Upper lobe of left lung (tissue), 6 donors: Measurements from ENCODE around the gene RNPEPL1. TPM values are rescaled to one million over a fixed set of nuclear protein-coding genes. Genes with fewer than 3 reads are reported as not detected.

ENCODE experiments used
- ATAC-seq, 2 donors: fragments of 200-7000 bp; cut with Tn5 transposase; one replicate each; pipeline ENCODE4 v1.9.1; 2022; ENCODE audit warnings: mild to moderate bottlenecking in 2 of 2, moderate library complexity in 2 of 2; ENCODE audit not compliant: low FRiP score in 2 of 2
- DNase-seq, 2 donors: peaks; one replicate each; pipeline ENCODE4 v3.0.0-alpha.2; 2019 to 2020
- H3K27ac ChIP-seq, 4 donors: fragments of 200-600 bp; sonication (generic); one replicate each; pipeline ENCODE4 v1.5.1; 2016 to 2019
- H3K27me3 ChIP-seq, 4 donors: fragments of 200-600 bp; sonication (generic); one replicate each; pipeline ENCODE4 v1.5.1; 2017 to 2019
- H3K36me3 ChIP-seq, 4 donors: fragments of 200-600 bp; sonication (generic); one replicate each; pipeline ENCODE4 v1.5.1; 2016 to 2019
- H3K4me1 ChIP-seq, 4 donors: fragments of 200-600 bp; sonication (generic); one replicate each; pipeline ENCODE4 v1.5.1; 2018 to 2019
- H3K4me3 ChIP-seq, 4 donors: fragments of 200-600 bp; sonication (generic); one replicate each; pipeline ENCODE4 v1.5.1; 2017 to 2019; ENCODE audit warnings: mild to moderate bottlenecking in 2 of 4, moderate library complexity in 1 of 4
- H3K9me3 ChIP-seq, 4 donors: fragments of 200-600 bp; sonication (generic); one replicate each; pipeline ENCODE4 v1.5.1; 2018 to 2019
- CTCF ChIP-seq, 6 experiments: fragments of 450-650 bp in 4 of 6; fragments of 200-600 bp in 2 of 6; sonication (generic) in 2 of 6; IDR thresholded peaks; one replicate each; pipeline ENCODE4 v1.5.1; 2016 to 2019; ENCODE audit warnings: antibody characterized with exemption in 6 of 6
- EP300 ChIP-seq, 4 donors: sonication (generic); formaldehyde crosslinking; IDR thresholded peaks; one replicate each; pipeline ENCODE4 v1.5.1; 2017; ENCODE audit warnings: antibody characterized with exemption in 4 of 4, control low read depth in 2 of 4
- POLR2A ChIP-seq, 4 donors: fragments of 450-650 bp; IDR thresholded peaks; one replicate each; pipeline ENCODE4 v1.5.1; 2016 to 2017; ENCODE audit warnings: antibody characterized with exemption in 4 of 4, mild to moderate bottlenecking in 2 of 4
- POLR2AphosphoS5 ChIP-seq, 2 donors: sonication (generic); formaldehyde crosslinking; IDR thresholded peaks; one replicate each; pipeline ENCODE4 v1.5.1; 2017; ENCODE audit warnings: antibody characterized with exemption in 2 of 2
- WGBS, 2 donors: methylation state at CpG; one replicate each; pipeline ENCODE4 v1.1.5; 2017 to 2018; 5-methylcytosine and 5-hydroxymethylcytosine counted together
- total RNA-seq, 6 donors: library from RNA; depleted of rRNA in 4 of 6; stranded (reverse); fragments of >200 nt in 4 of 6; gene quantifications; one replicate each; pipeline versions ENCODE4 v1.1.0 to v1.2.1, GENCODE V29; 2016 to 2021
- donor health status: DM: no; HTN: no; CAD: no; lungs with moderate emphysema.
- donor health status: DM: no; HTN: yes; CAD: no; lungs with severe emphysema.

The RNPEPL1 gene
- total RNA-seq, result 100 to 1,000 TPM in 5 of 6 donors, 10 to 100 TPM in 1; 71.0 to 264 (median 123) TPM

GRCh38 chr2:240567872-240568677 lies at the start of gene RNPEPL1:
RNPEPL1 (plus strand) TSS chr2:240568484; CDS start chr2:240568587, 103 bp downstream.
- WGBS, 2 donors, result 0 to 1% methylated on average over 1 to 16 of the region's 106 CpGs
- Histone ChIP-seq H3K36me3 (peaks cover 0 to 9% (median 4%) of the 10 kb centered on the region in 4 donors), H3K4me1 (peaks cover 50 to 78% (median 63%) of the 10 kb centered on the region in 4 donors), H3K27ac (peak within 1 kb of the TSS; percentile 94 to 97 (median 96)), H3K9me3 (no peaks in the 10 kb centered on the region), H3K4me3 (peak within 1 kb of the TSS; percentile 79 to 95 (median 87)), H3K27me3 (no peaks in the 10 kb centered on the region)
- DNase-seq, result peak; percentile 52 to 94
- peak in 1 of 2 donors; percentile 54 for ATAC-seq
- TF ChIP-seq POLR2AphosphoS5 (IDR thresholded peaks at IDR 0.05) (no peak), CTCF (IDR thresholded peaks at IDR 0.05) (peak in 4 of 6 experiments; percentile 13 to 28 (median 26)), POLR2A (IDR thresholded peaks at IDR 0.05) (peak in 2 of 4 donors; percentile 3 to 27), EP300 (IDR thresholded peaks at IDR 0.05) (no peak)

GRCh38 chr2:240518981-240519380 lies 49.3 kb upstream of the RNPEPL1 start:
- ATAC-seq (no peak), DNase-seq (no peak)
- WGBS, 2 donors, result 84 to 91% methylated on average over 5 of the region's 5 CpGs
- peaks cover 0 to 16% (median 9%) of the 10 kb centered on the region in 4 donors for H3K36me3 ChIP-seq
- H3K27me3 ChIP-seq, result no peaks in the 10 kb centered on the region
- TF ChIP-seq POLR2AphosphoS5 (IDR thresholded peaks at IDR 0.05) (no peak), EP300 (IDR thresholded peaks at IDR 0.05) (no peak), CTCF (IDR thresholded peaks at IDR 0.05) (no peak), POLR2A (IDR thresholded peaks at IDR 0.05) (no peak)
- H3K4me3 ChIP-seq, result no peak overlapping the region
- no peaks in the 10 kb centered on the region for H3K9me3 ChIP-seq
- peaks cover 2 to 13% (median 6%) of the 10 kb centered on the region in 4 donors for H3K4me1 ChIP-seq
- no peak overlapping the region for H3K27ac ChIP-seq

GRCh38 chr2:240519396-240520129 lies 48.7 kb upstream of the RNPEPL1 start:
- no peak overlapping the region for H3K27ac ChIP-seq
- H3K27me3 ChIP-seq, result no peaks in the 10 kb centered on the region
- WGBS, 2 donors, result 44 to 45% methylated on average over 25 of the region's 25 CpGs
- H3K9me3 ChIP-seq, result no peaks in the 10 kb centered on the region
- TF ChIP-seq EP300 (IDR thresholded peaks at IDR 0.05) (no peak), CTCF (IDR thresholded peaks at IDR 0.05) (no peak), POLR2AphosphoS5 (IDR thresholded peaks at IDR 0.05) (no peak)
- peaks cover 0 to 11% (median 4%) of the 10 kb centered on the region in 4 donors for H3K4me1 ChIP-seq
- peaks cover 0 to 16% (median 9%) of the 10 kb centered on the region in 4 donors for H3K36me3 ChIP-seq
- DNase-seq (peak in 1 of 2 donors; percentile 8), ATAC-seq (peak in 1 of 2 donors; percentile 56)
- no peak overlapping the region for H3K4me3 ChIP-seq

- H3K36me3 ChIP-seq, result peaks cover 0 to 21% (median 10%) of the 10 kb centered on the region in 4 donors
- TF ChIP-seq POLR2A (IDR thresholded peaks at IDR 0.05), result no peak
- no peak for TF ChIP-seq POLR2AphosphoS5 (IDR thresholded peaks at IDR 0.05)
- no peak for TF ChIP-seq CTCF (IDR thresholded peaks at IDR 0.05)
- TF ChIP-seq EP300 (IDR thresholded peaks at IDR 0.05), result no peak
- 38 to 79% methylated on average over 10 to 48 of the region's 52 CpGs for WGBS, 2 donors
- H3K27ac ChIP-seq, result no peak overlapping the region
- ATAC-seq, result peak; percentile 4 to 58
- H3K9me3 ChIP-seq, result no peaks in the 10 kb centered on the region
- H3K27me3 ChIP-seq, result no peaks in the 10 kb centered on the region
- peaks cover 0 to 11% (median 4%) of the 10 kb centered on the region in 4 donors for H3K4me1 ChIP-seq
- no peak overlapping the region for H3K4me3 ChIP-seq
- DNase-seq, result peak in 1 of 2 donors; percentile 78
These were observed 47.9 kb upstream of the RNPEPL1 start for GRCh38 chr2:240520130-240520973.
